GM21786 (cell line): ENCODE results near the gene CST4.
A peak's percentile ranks its signal among the peaks of the same experiment; 100 is the strongest.
"Not testable (repeated sequence)": the region's sequence is repeated elsewhere in the genome, so short reads cannot be mapped to it uniquely, and the experiment has no call there.

Experiments
- ATAC-seq: cut with Tn5 transposase; IDR thresholded peaks from one replicate; pipeline ENCODE4 v1.9.1; 2021; ENCODE audit not compliant: unreplicated experiment

The CST4 gene

DNA sequence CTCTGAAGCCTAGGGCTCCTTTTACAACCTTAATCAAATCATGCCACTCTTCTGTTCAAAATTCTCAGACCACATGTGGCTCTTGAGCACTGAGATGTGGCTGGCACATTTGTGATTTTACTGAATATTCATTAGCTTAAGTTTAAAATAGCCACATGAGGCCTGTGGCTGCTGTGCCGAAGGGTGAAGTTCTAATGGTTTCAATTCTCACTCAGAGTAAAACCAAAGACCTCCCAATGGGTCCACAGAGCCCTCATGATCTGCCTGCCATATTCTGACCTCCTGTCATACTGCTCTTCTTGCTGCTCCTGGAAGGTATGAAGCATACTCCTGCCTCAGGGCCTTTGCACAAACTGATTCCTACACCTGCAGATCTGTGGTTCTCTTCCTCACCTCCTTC, 43.3 kb downstream of the CST4 start:
- peak; percentile 35 for ATAC-seq

DNA sequence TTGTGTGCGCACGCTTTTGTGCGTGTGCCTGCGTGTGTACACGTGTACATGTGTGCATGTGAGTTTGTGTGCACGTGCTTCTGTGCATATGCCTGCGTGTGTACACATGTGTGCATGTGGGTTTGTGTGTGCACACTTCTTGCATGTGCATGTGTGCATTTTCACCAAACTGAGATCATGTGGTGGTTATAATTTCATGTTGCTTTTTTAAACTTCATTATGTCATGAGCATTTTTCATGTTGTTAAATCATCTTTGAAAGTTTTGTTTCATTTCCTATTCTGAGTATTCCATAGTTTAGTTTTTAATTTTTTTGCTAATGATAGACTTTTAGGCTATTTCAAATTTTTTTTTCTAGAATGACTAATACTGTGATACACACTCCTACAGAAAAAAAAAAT, 44.7 kb downstream of the CST4 start:
- no peak for ATAC-seq

DNA sequence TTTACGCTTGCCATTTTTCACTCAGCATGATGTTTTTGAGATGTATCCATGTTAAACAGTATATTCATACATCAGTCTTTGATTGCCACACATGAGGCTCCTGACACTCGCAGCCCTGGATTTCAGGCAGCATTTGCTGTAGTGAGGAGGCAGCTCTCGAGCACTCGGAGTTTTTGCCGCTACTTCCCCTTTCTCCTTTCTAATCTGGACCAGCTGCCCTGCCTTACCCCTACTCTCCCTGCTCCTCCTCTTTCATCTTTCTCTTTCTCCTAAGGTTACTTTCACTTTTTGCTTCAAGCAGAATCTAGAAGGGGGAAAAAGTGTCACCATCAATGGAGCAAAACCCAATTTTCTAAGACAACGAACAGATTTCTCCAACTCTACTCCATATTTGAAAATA, 45.2 kb downstream of the CST4 start:
- no peak for ATAC-seq

DNA sequence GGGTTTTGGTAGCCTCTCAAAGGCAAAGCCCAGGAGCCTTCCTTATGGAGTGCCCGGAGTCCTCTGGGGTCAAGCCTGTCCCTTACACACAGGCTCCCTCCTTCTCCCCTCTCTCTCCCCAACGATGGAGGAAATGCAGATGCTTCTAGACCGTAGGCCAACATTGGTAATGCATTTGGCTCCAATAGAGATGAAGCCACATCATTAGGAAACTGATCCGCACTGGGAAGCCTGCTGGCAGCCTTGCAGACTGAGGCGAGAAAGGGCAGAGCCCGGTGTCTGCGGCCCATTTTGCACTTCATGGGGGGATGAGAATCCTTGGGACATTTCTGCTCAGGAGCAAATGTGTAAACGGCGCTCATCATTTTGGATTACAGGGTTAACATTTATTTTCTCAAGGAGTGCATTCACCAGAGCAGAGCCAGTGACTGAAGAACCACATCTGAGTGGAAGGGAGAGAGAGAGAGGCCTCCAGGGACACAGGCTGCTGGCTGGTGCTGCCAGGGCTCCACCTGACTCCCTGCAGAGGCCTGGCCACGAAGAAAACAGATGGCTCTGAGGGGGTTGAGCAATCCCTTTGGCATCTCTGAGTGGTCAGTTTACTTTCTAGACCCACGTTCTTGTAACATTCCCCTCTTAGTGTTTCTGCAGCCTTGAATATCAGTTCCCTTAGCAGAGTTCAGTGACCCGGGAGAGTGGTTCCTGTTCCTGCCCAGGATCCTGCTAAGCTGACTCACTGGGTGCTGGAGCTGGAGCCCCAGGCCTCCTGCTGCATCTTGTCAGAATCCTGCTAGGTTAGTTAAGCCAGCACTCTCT, 46.7 kb downstream of the CST4 start:
- no peak for ATAC-seq

DNA sequence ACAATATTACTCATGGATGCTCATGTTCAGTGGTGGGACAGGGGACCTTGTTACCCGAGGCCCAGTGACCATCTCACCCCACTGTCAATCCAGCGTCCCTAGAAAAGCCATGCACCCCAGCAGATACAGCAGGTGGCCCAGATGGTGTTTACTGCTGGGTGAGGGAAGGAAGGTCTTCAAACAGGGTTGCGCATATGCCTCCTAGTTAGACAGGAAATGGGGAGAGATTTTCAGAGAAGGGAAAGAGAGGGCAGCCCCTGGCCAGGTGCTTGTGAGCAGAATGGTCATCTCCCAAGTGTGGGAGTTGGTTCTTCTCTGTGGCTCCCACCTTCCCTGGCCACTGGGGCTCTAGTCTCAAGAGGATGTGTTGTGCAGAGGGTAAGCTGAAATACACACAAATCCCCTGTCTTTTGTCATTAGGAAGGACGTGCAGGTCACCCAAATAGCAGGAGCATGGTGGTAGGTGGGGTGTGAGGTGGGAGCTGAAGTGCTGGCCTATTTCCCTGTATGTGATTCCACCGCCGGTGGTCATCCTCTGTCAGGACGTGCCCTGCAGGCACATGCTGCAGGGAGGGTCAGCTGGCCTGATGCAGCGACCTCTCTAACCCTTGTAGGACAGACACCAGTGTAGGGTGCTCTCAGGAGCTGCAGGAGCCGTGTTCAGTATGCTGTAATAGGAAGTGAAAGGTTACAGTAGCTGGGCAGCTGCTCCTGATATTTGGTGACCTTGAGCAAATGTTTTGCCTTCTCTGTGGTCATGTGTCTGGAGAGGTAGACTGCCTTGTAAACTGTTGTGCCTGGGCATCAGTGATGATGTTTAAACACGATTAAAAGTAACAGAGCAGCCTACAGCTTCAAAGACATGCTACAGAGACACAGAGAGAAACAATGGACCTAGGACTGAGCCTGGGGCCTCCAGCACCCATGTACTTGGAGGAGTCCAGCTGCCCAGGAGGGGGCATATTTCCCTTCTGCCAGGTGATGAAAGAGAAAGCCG, 47.9 kb downstream of the CST4 start:
- ATAC-seq: no peak

DNA sequence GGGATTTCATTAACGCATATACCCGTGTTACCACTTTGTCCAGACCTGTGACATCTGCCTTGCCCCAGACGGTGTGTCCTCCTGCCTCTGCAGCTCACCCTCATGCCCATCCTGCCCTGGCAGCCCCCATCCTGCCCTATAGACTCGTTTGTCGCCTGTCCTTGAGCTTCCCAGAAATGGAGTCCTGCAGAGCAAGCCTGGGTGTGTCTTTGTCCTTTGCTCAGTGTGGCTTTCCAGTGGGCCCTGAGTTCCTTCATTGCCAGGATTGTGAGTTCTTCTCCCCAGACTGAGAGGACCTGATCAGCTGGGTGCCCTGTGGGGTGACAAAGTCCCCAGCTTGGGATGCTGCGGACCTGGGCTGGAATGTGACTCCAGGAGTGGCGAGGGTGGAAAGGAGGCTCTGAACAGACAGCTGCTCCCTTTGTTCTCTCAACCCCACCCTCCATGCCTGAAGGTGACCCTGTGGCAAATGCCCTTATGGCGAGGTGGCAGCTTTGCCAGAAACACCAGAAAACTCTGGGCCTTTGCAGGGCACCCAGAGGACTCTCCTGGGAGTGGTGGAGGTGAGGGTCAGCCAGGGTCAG, 48.7 kb downstream of the CST4 start:
- no peak for ATAC-seq

DNA sequence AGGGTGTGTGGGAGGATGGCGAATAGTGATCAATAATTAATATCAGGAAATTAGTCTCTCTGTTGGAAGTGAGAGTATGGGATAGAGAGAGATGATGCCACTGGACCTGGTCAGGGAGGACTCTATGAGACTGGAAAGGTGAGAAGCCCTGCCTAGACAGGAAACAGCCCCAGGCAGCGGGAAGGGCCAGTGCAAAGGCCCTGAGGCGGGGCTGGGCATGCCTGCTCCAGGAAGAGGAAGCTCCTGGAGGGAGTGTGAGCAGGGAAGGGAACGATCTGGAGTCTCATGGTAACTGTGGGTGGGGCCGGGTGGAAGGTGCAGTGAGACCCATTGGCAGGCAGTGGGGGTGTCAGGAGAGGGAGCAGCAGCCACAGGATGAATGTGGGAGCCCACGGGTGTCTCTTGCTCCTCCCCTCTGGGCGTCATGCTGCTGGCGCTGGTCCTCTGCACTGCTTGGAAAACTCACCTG, 49.3 kb downstream of the CST4 start:
- no peak for ATAC-seq

DNA sequence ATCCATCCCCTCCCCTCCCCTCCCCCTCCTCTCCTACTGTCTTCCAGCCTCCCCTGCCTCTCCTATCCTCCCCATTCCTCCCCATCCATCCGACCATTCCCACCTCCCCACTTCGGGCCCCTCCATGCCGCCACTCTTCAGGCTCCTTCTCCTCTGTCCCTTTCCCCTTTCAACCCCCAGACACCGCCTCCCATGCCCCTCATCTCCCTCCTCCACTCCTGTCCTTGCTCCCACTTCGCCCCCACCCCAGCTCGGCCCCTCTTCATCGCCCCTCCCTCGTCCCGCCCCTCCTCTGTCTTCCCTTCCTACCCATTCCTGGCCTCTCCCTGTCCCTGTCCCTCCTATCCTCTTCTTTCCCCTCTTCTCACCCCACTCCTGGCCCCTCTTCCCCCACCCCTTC, 50.5 kb downstream of the CST4 start:
- ATAC-seq: no peak

DNA sequence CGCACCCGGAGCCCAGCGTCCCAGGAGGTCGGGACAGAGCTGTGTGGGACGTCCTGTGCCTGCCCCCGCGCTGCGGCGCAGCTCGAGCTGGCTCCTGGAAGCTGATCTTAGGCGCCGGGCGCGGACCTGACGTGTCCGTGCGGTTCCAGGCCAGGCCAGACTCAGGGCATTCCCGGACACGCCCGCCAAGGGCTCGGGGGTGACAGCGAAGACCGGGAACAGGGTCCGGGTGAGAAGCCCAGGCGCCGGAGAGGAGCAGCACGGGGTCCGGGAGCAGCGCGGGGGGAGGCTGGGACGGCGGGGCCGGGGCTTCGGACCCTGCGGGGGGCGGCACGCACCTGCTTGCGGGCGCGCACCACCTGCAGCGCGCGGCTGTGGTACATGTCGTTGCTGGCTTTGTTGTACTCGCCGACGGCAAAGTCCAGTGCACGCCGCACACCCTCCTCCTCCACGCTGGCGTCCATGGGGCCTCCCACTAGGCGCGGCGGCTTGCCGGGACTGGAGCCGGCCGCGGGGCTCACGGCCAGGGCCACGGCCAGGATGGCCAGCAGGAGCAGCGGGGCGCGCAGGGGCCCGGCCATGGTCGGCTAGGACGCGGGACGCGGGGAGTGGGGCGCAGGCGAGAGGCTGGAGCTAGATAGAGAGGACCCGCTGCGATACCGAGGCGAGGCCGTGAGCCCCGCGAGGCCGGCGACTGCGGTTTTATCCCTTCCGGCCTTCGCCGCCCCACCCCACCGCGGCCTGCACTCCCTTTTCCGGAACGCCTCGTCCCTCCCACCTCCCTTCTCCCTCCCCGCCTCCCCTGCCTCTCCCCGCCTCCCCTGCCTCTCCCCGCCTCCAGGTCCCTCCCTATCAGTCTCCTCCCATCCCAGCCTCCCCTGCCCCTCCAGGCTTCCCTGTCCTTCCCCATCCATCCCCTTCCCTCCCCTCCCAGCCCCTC, 51.3 kb downstream of the CST4 start, which contains the start of gene CST3:
CST3 (minus strand) TSS at position 674 of the 940 bp plus-strand sequence; CDS start at position 581, 93 bp downstream.
- peak; percentile 52 for ATAC-seq

DNA sequence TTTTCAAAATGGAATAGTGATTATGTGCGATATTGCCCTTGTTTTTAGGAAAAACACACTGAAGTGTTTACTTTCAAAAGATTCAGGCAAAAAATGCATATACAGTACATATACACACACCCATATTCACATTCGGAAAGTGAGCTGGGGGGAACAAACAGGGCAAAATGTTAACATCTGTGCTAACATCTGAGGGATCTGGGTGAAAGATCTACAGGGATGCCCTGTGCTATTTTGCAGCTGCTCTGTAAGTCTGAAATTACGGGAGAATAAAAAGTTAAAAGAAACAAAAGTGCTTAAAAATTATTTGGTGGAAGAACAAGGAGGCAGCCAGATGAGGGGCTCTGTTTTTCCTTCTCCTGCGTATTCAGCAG, 51.9 kb downstream of the CST4 start:
- no peak for ATAC-seq

DNA sequence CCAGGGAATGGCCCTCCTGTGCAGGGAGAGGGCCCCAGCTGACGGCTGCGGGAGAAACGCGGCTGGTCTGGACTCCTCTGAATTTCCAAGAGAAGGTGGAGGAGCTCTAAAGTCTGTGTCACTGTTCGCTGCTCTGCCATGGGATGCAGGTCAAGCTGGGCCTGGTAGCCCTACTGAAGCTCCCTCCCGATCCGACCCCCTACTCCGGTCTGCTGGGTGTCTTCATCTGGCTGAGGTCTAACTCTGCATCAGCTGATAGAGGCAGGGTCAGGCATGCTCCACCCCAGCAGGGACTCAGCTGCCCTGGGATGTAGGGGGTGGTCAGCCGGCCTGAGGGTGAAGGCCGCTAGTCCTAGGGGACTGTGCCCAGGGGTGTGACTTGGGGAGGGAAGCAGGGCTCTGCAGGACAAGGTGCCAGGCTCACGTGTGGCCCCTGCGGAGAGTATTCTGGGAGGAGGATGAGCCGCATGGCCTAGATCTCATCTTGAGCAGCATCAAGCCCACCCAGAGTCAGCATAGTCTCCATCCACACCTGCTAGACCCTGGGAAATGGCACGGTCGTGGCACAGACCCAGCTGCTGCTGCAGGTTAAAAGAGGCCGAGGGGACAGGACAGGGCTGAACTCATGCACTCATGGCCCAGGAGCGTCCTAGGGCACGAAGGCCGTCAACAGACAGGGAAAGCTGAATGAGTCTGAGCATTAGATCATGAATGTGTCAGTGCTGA, 52.5 kb downstream of the CST4 start:
- ATAC-seq: no peak

DNA sequence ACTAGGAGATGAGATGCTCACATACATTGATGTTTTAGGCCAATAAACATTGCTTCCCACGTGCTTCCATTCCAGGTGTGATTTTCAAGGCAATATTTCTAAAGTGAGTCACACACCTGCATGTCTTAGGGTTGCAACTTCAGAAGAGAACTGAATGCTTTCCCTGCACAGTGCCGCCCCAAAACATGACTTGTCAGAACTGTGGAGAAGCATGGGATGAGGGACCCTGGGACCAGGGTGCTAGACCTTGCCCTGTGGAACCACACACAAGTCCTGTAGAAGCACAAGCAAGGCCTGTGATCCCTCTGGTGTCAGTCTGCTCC, 53.1 kb downstream of the CST4 start:
- not testable (repeated sequence) for ATAC-seq
